Erythroblast (primary cell): ENCODE measurements around the gene SETD1B.
"Not testable (repeated sequence)": the region's sequence is repeated elsewhere in the genome, so short reads cannot be mapped to it uniquely, and the experiment has no call there.

Source experiments
- DNase-seq, 2 experiments: peaks; one replicate each; lab custom pipeline; 2025; lab: John Stamatoyannopoulos, UW
- GATA1 ChIP-seq: IDR thresholded peaks from 2 replicates; pipeline ENCODE4 v1.6.1; 2011; ENCODE audit warnings: low read depth, mild to moderate bottlenecking, control low read depth, low read length, moderate library complexity
- POLR2A ChIP-seq: IDR thresholded peaks from 2 replicates; pipeline ENCODE4 v1.6.1; 2011; ENCODE audit warnings: mild to moderate bottlenecking, low read length

The SETD1B gene

GRCh38 chr12:121787063-121788025, 16.5 kb upstream of the SETD1B start:
- no peak for DNase-seq
- no peak for TF ChIP-seq POLR2A
- TF ChIP-seq GATA1: no peak

GRCh38 chr12:121788176-121788818, 15.5 kb upstream of the SETD1B start:
- DNase-seq: no peak

GRCh38 chr12:121789233-121789781, 14.5 kb upstream of the SETD1B start:
- TF ChIP-seq POLR2A (no peak), GATA1 (no peak)
- DNase-seq: peak in 1 of 2 experiments; percentile 32

More at GRCh38 chr12:121788176-121788818, 15.5 kb upstream of the SETD1B start:
- TF ChIP-seq POLR2A (no peak), GATA1 (no peak)

DNA sequence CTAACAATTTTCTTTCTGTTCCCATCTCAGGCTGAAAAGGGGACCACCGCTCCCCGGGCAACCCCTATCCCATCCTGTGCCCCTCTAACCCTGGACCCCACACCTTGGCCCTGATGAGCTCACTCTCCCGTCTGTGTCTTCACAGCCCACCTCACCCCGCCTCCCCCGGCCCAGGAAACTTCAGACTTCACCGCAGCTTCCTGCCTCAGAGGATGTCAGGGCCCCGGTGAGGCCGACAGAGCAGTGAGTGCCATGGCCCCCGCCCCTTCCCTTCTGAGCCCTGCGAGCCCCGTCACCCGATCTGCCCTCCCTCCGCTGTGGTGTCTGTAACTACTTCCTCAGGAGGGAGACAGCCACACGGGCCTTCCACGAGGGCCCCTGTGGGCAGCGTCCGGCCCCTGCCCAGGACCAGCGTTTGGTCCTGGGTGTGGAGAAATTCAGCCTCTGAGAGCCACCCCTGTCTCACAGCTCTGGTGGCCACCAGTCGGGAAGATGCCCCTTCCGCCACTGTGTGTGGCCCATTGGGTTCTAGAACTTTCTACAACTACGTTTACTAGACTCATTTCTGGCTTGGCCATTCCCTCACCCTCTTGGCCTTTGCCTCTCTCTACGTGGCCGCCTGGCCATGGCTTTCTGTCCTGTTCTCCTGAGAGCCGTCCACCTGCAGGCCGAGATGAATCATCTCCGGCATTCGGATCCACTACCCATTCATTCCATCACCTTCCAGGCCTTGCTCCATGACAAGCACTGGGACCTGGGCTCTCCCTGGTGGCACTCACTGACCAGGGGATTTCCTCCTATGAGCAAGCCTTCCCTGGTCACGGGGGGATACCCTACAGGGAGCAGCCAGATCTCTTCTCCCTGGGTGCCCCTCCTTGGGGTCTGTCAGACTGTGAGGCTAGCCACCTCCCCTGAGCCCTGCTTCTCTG, 13.7 kb upstream of the SETD1B start:
- DNase-seq: peak in 1 of 2 experiments; percentile 36

DNA sequence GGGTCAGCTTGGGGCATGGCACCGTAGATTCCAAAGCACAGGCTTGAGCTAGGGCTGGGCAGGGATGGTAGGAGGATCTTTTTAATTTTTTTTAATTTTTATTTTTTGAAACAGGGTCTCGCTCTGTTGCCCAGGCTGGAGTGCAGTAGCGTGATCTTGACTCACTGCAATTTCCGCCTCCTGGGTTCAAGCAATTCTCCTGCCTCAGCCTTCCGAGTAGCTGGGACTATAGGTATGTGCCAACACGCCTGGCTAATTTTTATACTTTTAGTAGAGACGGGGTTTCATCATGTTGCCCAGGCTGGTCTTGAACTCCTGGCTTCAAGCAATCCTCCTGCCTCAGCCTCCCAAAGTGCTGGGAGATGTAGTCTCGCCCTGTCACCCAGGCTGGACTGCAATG, 13.0 kb upstream of the SETD1B start:
- not testable (repeated sequence) for DNase-seq

More for the DNA sequence above, 13.7 kb upstream of the SETD1B start:
- TF ChIP-seq POLR2A (no peak), GATA1 (no peak)

GRCh38 chr12:121791671-121792551, 11.9 kb upstream of the SETD1B start:
- DNase-seq: no peak
- TF ChIP-seq GATA1: no peak
- TF ChIP-seq POLR2A: no peak

DNA sequence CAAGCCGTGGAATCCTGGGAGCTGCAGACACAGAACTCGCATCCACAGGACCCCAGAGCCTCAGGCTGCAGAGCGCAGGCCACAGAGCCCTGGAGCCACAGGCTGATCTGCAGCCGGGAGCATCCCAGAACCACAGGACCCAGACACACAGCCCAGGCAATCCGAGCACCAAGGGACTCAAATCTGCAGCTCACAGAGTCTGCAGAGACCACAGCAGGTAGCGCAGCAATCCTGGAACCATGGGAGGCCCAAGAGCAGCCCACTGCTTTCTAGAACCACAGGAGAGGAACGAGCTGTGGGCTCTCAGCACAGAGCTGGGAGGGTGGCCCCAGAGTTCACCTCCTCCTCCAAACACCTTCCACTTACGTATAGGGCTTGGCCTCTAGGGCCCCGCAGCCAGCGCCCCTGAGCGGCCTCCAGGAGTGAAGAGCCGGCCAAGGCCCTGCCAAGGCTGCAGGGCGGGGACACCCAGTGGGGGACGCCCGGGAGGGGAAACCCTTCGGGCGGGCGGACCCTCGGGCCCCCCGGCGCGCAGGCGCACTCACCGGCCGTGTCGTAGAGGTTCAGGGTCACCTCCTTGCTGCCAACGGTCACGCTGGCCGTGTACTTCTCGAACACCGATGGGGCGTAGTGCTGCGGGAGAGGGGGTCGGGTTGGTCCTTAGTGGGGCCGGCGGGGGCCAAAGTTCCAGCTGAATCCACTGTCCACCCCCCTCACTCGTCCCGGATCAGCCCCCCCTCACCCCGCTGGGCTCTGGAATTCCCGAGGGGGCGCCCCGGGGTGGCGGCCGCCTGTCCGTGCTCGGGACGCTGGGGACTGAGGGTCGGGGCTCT, 11.0 kb upstream of the SETD1B start:
- DNase-seq: peak; percentile 53 to 54
- TF ChIP-seq POLR2A (no peak), GATA1 (no peak)

DNA sequence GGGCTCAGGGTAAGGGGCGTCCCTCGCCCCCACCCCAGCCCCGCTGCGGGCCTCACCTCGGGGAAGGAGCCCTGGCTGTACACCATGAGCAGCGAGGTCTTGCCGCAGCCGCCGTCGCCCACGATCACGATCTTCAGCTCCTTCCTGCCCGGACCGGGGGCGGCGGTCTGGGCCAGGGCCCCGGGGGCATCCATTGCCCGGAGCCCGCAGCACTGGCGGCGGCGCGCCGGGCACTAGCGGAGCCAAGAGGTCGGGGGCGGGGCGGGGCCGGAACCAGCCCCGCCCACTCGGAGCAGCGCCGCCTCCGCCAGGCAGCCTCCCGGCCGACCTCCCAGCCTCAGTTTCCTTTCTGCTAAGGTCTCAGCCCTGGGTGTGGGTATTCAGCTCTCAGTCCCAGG, 10.4 kb upstream of the SETD1B start, which contains the start of gene RHOF:
RHOF (minus strand) TSS at position 249 of the 398 bp plus-strand sequence; CDS start at position 194, 55 bp downstream.
- peak; percentile 75 to 77 for DNase-seq
- no peak for TF ChIP-seq GATA1
- no peak for TF ChIP-seq POLR2A

DNA sequence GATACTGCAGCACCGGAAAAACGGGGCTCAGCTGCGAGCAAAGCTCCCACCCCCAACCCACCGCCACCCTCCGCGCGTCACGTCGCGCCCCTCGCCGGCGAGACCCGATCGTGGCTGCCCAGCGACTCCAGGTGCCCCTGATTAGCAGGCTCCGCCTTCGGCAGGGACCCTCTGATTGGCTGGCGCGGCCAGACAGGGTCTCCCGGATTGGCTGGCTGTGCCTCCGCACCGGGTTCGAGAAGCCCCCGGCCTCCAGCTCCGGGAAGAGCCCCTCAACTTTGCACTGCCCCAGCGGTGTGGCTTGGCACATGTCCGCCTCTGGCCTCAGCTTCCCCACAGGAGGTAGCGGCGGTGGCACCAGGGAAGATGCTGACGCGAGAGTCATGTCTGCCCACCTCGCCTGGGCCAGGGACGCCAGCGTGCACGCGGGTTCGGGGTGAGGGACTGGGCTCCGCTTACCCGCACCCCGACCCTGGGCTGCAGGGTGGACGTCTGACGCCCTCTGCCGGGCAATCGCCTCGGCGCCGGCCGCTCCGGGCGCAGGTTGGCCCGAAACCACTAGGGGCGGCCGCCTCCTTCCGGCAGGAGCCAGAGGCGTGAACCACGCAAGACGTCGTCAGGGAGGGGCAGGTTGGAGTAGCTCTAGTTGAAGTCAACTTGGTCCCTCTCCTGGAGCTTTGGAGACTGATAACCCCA, 9.8 kb upstream of the SETD1B start:
- TF ChIP-seq POLR2A (no peak), GATA1 (no peak)
- peak; percentile 96 to 98 for DNase-seq

DNA sequence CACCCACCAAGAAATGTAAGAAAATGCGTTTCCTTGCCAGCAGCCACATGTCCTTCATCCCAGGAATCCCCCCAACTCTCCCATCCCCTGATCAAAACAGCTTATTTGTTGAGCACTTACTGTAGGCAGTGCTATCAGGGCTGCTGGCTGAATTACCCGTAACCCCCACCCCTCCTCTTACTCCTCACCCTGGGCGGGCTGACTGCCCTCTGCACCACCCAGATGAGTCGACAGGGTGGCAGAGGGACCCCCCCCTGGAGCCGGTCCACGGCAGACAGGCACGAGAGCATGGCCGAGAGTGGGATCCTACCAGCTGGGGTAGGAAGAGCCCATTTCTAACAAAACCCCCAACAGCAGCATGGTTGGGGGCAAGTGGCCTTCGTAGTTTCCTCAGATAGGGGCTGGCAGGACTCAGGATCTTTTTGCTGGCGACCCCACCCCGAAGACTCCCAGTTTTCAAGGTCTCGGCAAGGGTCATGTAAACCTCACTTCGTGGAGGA, 9.2 kb upstream of the SETD1B start:
- DNase-seq: no peak
- TF ChIP-seq POLR2A (peak; percentile 52), GATA1 (no peak)
